Endodermal cell (in vitro differentiated cells): Measurements from ENCODE around the gene RAX. TPM values are rescaled to one million over a fixed set of nuclear protein-coding genes. Genes with fewer than 3 reads are reported as not detected.

Experiments used
- DNase-seq: peaks from one replicate; pipeline ENCODE4 v3.0.0-alpha.2; 2017
- H3K27ac ChIP-seq: 2 replicates; pipeline ENCODE4 v1.5.1; 2013; ENCODE audit warnings: mild to moderate bottlenecking, low read depth, low read length, moderate library complexity
- H3K27me3 ChIP-seq: 2 replicates; pipeline ENCODE4 v1.6.1; 2013; ENCODE audit warnings: mild to moderate bottlenecking, low read length, moderate library complexity; ENCODE audit not compliant: insufficient read depth, control insufficient read depth, poor library complexity, severe bottlenecking
- H3K36me3 ChIP-seq: 2 replicates; pipeline ENCODE4 v1.7.0; 2013; ENCODE audit warnings: mild to moderate bottlenecking, low read length, moderate library complexity; ENCODE audit not compliant: control insufficient read depth, insufficient read depth
- H3K4me1 ChIP-seq: one replicate; pipeline ENCODE4 v1.7.0; 2013; ENCODE audit warnings: low read length; ENCODE audit not compliant: control insufficient read depth, insufficient read depth
- H3K4me3 ChIP-seq: 2 replicates; pipeline ENCODE4 v1.5.1; 2013; ENCODE audit warnings: mild to moderate bottlenecking, low read length, moderate library complexity
- H3K9ac ChIP-seq: 2 replicates; pipeline ENCODE4 v1.6.1; 2013; ENCODE audit warnings: mild to moderate bottlenecking, low read length, moderate library complexity; ENCODE audit not compliant: poor library complexity, severe bottlenecking; ENCODE audit errors: extremely low read depth
- H3K9me3 ChIP-seq: 2 replicates; pipeline ENCODE4 v1.6.1; 2013; ENCODE audit warnings: mild to moderate bottlenecking, low read length, moderate library complexity; ENCODE audit not compliant: control insufficient read depth
- H3K27ac Mint-ChIP-seq: 2 replicates; pipeline ENCODE4 v1.8.0; 2020; ENCODE audit warnings: mixed read lengths
- H3K27me3 Mint-ChIP-seq: 2 replicates; pipeline ENCODE4 v1.8.0; 2021; ENCODE audit warnings: mild to moderate bottlenecking, mixed read lengths; ENCODE audit not compliant: insufficient read depth
- H3K36me3 Mint-ChIP-seq: 2 replicates; pipeline ENCODE4 v1.8.0; 2020; ENCODE audit warnings: low read depth, mixed read lengths
- H3K4me1 Mint-ChIP-seq: 2 replicates; pipeline ENCODE4 v1.8.0; 2020; ENCODE audit warnings: mixed read lengths
- H3K4me3 Mint-ChIP-seq: 2 replicates; pipeline ENCODE4 v1.8.0; 2020; ENCODE audit warnings: mild to moderate bottlenecking, moderate library complexity, mixed read lengths
- H3K9me3 Mint-ChIP-seq: 2 replicates; pipeline ENCODE4 v1.8.0; 2020; ENCODE audit warnings: mild to moderate bottlenecking, mixed read lengths
- WGBS, 2 experiments: methylation state at CpG; one replicate each; pipeline versions ENCODE4 v1.1.5 to v1.1.7; 2013; ENCODE audit warnings: missing lambda C conversion rate in 2 of 2, mixed read lengths in 1 of 2; ENCODE audit not compliant: insufficient coverage in 1 of 2, insufficient read length in 1 of 2; 5-methylcytosine and 5-hydroxymethylcytosine counted together
- total RNA-seq, 2 donors: library from RNA; stranded (reverse); fragmentation: NEBNext Ultra II Directional in 1 of 2; extraction: Animal tissue kit (Norgen Biotek cat#: 25700) in 1 of 2; gene quantifications; 2 replicates in 1 of 2; 3 replicates in 1 of 2; pipeline ENCODE4 v1.2.1, GENCODE V29; 2021
- TF ChIP-seq, protein P1 (sequence below): fragments of 200-600 bp; sonication (generic); conservative IDR thresholded peaks from 2 replicates; pipeline ENCODE4 v1.5.0; 2021; ENCODE audit warnings: antibody characterized with exemption, mild to moderate bottlenecking

Gene RAX
- total RNA-seq, 2 donors from 2014 or later, result 0.18 TPM; not detected in 1

DNA sequence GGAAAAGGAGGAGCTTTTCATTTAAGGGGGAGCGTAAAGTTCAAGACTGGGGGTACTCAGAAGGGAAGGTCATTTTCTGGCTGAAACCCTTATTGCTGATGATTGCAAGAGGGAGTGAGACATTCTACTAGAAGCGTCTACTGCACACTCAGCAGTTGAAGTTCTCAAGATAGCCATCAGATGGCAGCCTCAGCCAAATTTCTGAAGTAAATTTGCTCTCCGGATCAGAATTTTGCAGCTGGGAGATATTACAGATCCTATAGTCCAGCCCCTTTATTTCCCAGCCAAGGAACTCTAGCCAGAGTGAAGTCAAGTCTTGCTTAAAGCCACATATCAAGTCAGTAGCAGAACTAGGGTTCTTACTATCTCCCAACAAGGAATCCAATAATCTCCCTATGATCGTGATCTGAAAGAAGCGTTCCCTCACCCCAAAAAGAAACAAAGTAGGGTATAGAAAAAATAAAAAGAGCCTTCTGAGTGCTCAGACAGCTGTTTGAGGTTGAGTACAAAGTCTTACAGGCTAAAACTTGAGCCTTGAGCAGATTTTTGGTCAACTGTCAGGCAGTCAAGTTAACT is 24.0 kb downstream of the RAX start:
- TF ChIP-seq, protein P1, sequence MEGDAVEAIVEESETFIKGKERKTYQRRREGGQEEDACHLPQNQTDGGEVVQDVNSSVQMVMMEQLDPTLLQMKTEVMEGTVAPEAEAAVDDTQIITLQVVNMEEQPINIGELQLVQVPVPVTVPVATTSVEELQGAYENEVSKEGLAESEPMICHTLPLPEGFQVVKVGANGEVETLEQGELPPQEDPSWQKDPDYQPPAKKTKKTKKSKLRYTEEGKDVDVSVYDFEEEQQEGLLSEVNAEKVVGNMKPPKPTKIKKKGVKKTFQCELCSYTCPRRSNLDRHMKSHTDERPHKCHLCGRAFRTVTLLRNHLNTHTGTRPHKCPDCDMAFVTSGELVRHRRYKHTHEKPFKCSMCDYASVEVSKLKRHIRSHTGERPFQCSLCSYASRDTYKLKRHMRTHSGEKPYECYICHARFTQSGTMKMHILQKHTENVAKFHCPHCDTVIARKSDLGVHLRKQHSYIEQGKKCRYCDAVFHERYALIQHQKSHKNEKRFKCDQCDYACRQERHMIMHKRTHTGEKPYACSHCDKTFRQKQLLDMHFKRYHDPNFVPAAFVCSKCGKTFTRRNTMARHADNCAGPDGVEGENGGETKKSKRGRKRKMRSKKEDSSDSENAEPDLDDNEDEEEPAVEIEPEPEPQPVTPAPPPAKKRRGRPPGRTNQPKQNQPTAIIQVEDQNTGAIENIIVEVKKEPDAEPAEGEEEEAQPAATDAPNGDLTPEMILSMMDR, result peak; percentile 88
- Mint-ChIP-seq H3K9me3 (peaks cover 6% of the 10 kb centered on the region), H3K4me3 (no peak overlapping the region), H3K27ac (no peak overlapping the region), H3K4me1 (peaks cover 35% of the 10 kb centered on the region), H3K27me3 (peaks cover 41% of the 10 kb centered on the region), H3K36me3 (no peaks in the 10 kb centered on the region)
- H3K4me3 ChIP-seq, result no peak overlapping the region
- H3K9me3 ChIP-seq, result peaks cover 4% of the 10 kb centered on the region
- H3K4me1 ChIP-seq, result peaks cover 7% of the 10 kb centered on the region
- 8 to 39% methylated on average over 3 to 5 of the region's 5 CpGs for WGBS, 2 experiments
- no peaks in the 10 kb centered on the region for H3K36me3 ChIP-seq
- peak; percentile 87 for DNase-seq
- H3K27me3 ChIP-seq, result peaks cover 9% of the 10 kb centered on the region
- no peak overlapping the region for H3K9ac ChIP-seq
- H3K27ac ChIP-seq, result no peak overlapping the region

GRCh38 chr18:59246796-59247195 is 26.5 kb downstream of the RAX start:
- peaks cover 5% of the 10 kb centered on the region for H3K9me3 ChIP-seq
- H3K4me1 ChIP-seq, result peaks cover 7% of the 10 kb centered on the region
- Mint-ChIP-seq H3K4me3 (peak overlapping the region; percentile 10), H3K27ac (peak overlapping the region; percentile 82), H3K4me1 (peaks cover 36% of the 10 kb centered on the region), H3K36me3 (no peaks in the 10 kb centered on the region), H3K27me3 (peaks cover 23% of the 10 kb centered on the region), H3K9me3 (no peaks in the 10 kb centered on the region)
- no peak overlapping the region for H3K27ac ChIP-seq
- H3K4me3 ChIP-seq, result peak overlapping the region; percentile 46
- 25 to 40% methylated on average over 3 to 4 of the region's 4 CpGs for WGBS, 2 experiments
- peak; percentile 73 for DNase-seq
- TF ChIP-seq, protein P1, result no peak
- H3K9ac ChIP-seq, result no peak overlapping the region
- H3K36me3 ChIP-seq, result no peaks in the 10 kb centered on the region
- H3K27me3 ChIP-seq, result no peaks in the 10 kb centered on the region

DNA sequence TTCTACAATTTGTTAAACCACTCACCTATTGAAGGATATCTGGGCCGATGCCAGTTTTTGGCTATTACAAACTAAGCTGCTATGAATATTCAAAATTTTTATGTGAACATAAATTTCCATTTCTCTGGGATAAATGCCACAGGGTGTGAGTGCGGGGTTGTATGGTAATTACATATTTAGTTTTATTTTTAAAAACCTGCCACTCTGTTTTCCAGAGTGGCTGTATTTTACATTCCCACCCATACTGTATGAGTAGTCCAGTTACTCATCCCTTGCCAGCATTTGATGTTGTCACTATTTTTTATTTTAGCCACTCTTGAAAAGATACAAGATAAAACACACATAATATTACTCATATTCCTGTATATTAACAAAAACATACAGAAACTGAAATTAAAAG is 30.3 kb downstream of the RAX start:
- H3K9me3 ChIP-seq, result peaks cover 9% of the 10 kb centered on the region
- no peaks in the 10 kb centered on the region for H3K36me3 ChIP-seq
- peaks cover 30% of the 10 kb centered on the region for H3K4me1 Mint-ChIP-seq
- no peak overlapping the region for H3K4me3 Mint-ChIP-seq
- no peaks in the 10 kb centered on the region for H3K27me3 ChIP-seq
- no peak overlapping the region for H3K27ac Mint-ChIP-seq
- no peaks in the 10 kb centered on the region for H3K9me3 Mint-ChIP-seq
- H3K9ac ChIP-seq, result no peak overlapping the region
- H3K4me1 ChIP-seq, result peaks cover 4% of the 10 kb centered on the region
- H3K36me3 Mint-ChIP-seq, result no peaks in the 10 kb centered on the region
- H3K27ac ChIP-seq, result no peak overlapping the region
- no peak for DNase-seq
- TF ChIP-seq, protein P1, result no peak
- H3K4me3 ChIP-seq, result no peak overlapping the region
- WGBS, 2 experiments, result no CpG with 5 or more reads among the region's 2 CpGs
- peaks cover 10% of the 10 kb centered on the region for H3K27me3 Mint-ChIP-seq
